ENCODE results near the gene CALHM1.

Gene CALHM1

DNA sequence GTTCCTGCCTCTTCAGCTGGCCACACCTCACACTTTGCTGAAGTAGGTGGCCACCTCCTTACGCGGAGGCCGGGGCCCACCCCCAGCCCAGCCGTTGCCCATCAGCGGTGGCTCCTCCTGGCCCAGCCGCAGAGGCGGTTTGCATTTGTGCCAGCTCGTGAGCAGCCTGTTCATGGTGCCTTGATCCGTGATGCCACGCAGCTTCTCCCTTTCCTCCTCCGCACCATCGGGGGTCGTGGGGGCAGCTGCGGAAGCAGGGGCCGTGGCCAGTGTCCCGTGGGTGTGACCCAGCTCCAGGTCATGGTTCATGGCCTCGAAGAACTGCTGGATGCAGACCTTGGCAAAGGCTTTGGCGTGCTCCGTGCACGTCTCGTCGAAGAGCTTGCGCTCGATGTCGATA, 3.5 kb downstream of the CALHM1 start:
- no peak for DNase-seq (ENCODE audit: low read depth in 2 of 2)

DNA sequence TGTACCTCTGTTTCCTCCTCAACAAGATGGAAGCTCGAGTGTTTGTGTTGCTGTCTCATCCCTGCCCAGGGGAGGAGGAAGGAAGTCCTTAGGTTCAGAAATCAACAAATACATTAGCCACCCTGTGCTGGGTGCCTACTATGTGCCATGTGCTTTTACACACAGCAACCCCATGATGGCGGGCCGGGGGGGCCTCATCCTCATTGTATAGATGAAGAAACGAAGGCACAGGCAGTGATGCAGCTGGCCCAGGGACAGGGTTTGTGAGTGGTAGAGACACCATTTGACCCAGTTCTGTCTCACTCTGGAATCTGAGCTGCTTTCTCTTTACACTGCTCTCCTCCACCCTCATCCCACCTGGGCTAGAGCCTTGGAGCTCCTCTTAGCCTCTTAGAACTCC, 4.7 kb downstream of the CALHM1 start:
- DNase-seq (ENCODE audit: low read depth in 2 of 2): no peak

- DNase-seq (ENCODE audit: low read depth in 2 of 2): no peak
These were observed 6.0 kb downstream of the CALHM1 start for GRCh38 chr10:103452506-103453230.

DNA sequence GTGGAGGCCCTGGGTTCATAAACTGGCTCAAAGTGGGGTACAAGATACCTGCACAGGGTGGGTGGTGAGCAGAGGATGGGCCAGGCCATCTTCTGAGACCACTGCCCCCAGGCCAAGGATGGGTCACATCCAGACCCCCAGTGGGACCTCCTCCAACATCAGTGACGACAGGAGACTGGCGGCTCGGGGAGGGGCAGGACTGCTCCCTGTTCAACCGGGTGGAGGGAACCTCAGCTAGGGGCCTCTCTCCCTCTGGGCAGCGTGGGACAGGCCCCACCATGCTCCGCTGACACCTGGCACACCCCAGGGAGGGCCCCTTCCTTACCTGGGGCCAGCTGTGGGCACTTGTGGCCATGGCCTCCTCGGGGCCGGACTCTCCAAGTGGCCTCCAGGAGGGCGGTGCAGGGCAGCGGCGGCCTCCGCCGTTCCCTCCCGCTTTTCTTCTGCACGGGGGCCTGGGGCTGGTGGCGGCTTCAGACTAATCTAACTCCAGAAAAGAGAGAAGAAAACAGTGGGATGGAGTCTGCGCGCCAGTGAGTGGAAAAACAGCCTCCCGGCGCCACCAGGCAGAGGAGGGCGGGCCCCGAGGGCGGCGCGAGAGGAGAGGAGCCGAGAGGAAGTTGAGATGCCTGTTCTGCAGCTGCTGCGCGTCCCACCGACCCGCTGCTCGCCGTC, 6.7 kb downstream of the CALHM1 start, which contains the start of gene CALHM2:
Gene CALHM2, minus strand, starts transcription at position 540 of the 675 bp plus-strand sequence. CDS start 2,429 bp downstream, outside the sequence.
- DNase-seq (ENCODE audit: low read depth in 2 of 2): peak; percentile 33 to 46

GRCh38 chr10:103451091-103451813, 7.4 kb downstream of the CALHM1 start:
- peak in 1 of 2 donors; percentile 31 for DNase-seq (ENCODE audit: low read depth in 2 of 2)

DNA sequence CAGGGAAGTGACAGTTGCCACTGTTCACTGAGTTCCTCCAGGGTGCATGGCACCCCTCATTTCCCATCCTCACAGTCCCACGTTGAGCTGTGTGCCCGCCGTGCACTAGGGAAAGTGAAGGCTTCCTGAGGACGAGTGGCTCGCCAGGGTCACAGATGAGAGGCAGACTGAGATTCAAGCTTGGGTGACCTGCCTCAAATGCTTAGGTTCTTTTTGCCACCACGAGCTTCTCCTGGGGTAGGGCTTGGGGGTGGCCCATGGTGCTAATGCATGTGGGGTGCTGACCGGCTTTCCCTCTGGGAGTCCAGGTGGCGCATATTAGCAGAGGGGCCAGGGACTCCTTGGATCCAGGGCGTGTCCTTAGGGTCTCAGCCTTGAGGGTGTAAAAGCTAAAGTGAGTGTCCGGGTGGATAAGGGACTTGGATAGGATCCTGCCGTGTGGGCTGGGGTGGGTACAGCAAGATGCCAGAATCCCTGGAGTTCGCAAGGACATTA, 8.5 kb downstream of the CALHM1 start:
- DNase-seq (ENCODE audit: low read depth in 2 of 2): no peak

GRCh38 chr10:103449208-103450144, 9.2 kb downstream of the CALHM1 start:
- no peak for DNase-seq (ENCODE audit: low read depth in 2 of 2)

- DNase-seq (ENCODE audit: low read depth in 2 of 2): no peak
These were observed 10.0 kb downstream of the CALHM1 start for GRCh38 chr10:103448746-103449145.

DNA sequence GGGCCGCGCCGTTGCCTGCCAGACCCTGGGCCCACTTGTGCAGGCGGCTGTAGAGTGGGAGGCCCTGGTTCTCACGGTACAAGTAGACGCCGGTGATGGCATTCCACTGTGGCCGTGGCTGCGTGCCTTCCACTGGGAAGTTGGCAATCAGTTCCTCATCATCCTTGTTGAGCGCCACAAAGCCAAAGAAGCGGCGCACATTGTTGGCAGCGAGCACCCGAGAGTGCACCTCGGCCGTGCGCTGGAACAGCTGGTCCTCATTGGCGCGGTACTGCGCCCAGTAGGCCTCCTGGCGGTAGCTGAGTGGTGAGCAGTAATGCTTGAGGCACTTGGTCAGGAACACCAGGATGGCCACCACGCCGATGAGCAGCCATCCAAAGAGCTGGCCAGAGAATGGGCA, 11.5 kb downstream of the CALHM1 start:
- DNase-seq (ENCODE audit: low read depth in 2 of 2): no peak

DNA sequence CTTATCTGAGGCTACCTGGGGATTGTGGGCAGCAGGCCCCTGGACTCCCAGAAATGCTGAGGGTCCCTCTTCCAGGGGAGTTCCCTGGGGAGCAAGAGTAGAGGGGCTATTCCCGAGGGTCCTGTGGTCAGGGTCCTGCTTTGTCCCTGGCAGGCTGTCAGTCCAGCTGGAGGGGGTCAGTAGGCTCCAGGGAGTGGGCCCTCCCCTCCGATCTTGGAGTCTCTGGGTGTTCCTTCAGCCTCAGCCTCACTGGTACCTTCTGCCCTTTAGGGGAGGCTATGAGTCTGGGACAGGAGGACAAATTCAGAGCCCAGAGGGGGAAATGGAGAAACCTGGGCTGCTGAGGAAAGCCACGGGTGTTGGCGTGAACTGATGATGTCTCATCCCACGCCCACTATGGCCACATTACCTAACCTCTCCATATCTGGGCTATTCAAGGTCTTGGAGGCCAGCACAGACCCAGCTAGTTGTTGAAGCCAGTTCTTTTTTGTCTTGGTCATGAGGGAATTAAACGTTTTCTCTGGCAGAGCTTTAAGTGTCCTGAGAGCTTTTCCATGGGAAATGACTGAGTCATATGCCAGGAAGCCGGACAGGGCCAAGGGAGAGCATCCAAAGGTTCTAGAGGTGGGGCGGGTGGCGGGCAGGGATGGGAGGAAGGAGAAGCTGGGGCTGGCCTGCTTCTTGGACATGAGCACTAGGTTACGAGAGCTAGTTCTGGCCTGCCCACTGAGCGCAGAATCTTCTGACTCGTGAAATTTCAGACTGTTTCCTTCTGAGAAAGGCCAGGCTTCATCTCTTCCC, 12.7 kb downstream of the CALHM1 start:
- no peak for DNase-seq (ENCODE audit: low read depth in 2 of 2)

GRCh38 chr10:103445366-103445765, 13.3 kb downstream of the CALHM1 start:
- DNase-seq (ENCODE audit: low read depth in 2 of 2): no peak

DNA sequence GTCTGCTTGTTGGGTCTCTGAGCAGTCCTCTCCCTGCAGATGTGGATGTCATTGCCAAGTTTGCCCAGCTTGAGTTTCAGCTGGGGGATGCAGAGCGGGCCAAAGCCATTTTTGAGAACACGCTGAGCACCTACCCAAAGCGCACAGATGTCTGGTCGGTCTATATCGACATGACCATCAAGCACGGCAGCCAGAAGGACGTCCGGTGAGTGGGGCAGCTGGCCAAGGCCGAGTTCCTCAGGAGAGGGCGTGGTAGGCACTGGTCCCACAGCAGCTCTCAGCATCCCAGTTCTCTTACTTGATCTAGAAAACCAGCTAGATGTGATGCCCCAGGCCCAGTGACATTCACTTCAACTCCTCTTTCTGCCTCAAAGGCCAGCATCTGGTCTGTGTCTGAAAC, 14.2 kb downstream of the CALHM1 start:
- no peak for DNase-seq (ENCODE audit: low read depth in 2 of 2)

DNA sequence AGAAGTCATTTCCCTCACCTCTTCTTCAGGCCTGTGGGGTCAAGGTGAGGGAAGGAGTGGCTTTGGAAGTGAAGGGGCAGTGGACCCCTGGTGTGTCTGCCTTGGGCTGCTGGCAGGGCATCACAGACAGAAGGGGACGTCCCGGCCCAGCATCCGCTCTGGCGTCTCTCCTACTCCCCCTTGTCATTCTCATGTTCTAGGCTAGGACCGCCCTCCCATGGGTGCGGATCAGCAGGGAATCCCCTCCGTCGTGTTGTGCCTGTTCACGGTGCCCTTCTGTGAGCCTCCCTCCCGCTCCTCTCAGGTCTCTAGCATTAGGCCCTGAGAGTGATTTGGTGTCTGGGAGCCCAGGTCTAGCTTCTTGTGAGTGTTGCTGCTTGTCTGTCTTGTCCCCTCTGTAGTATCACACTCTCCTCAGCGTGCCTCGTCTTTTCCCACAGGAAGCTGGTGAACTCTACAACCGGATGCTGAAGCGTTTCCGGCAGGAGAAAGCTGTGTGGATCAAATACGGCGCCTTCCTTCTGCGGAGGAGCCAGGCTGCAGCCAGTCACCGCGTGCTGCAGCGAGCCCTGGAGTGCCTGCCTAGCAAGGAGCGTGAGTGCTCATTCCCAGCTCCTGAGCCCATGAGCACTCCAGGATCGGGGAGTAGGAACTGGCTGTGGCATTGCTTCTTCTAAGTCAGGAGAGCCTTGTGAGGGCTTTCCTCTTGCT, 15.1 kb downstream of the CALHM1 start:
- DNase-seq (ENCODE audit: low read depth in 2 of 2): no peak

DNA sequence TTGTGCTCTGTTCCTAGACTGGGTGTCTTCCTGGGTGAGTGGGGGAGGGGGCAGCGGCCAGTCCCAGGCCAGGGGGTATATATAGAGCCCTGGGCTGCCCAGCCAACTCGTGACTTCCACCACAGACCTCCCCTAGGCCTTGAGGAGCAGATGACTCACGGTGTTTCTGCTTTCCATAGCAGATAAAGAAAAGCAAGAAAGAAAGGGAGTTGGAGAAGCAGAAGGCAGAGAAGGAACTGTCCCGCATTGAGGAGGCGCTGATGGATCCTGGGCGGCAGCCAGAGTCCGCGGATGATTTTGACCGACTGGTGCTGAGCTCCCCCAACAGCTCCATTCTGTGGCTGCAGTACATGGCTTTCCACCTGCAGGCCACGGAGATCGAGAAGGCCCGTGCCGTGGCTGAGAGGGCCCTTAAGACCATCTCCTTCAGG, 16.7 kb downstream of the CALHM1 start:
- no peak for DNase-seq (ENCODE audit: low read depth in 2 of 2)

- DNase-seq (ENCODE audit: low read depth in 2 of 2): no peak
These were observed 17.1 kb downstream of the CALHM1 start for GRCh38 chr10:103441611-103442010.

GRCh38 chr10:103441206-103441605, 17.5 kb downstream of the CALHM1 start:
- no peak for DNase-seq (ENCODE audit: low read depth in 2 of 2)

GRCh38 chr10:103440416-103440815, 18.3 kb downstream of the CALHM1 start:
- DNase-seq (ENCODE audit: low read depth in 2 of 2): no peak

GRCh38 chr10:103439776-103440175, 18.9 kb downstream of the CALHM1 start:
- no peak for DNase-seq (ENCODE audit: low read depth in 2 of 2)

DNA sequence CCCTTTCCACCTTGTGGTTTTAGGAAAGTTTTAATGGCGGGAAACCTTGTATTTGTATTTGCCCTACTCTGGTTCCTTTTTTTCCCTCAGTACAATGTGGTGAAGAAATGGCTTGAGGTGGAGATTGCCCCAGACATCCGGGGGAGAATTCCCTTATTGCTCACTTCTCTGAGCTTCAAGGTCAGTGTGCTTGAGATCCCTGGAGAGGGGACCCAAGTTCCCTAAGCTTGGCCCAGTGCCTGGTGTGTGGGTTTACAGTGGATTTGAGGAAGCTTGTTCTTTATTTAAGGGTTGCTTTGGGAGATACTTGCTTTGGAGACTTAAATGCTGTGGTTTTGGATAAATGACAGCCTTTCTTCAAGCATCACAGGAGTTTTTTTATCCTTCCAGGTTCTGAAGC, 24.8 kb downstream of the CALHM1 start:
- no peak for DNase-seq (ENCODE audit: low read depth in 2 of 2)

- DNase-seq (ENCODE audit: low read depth in 2 of 2): no peak
These were observed 26.8 kb downstream of the CALHM1 start for GRCh38 chr10:103431902-103432301.

Data from stimulated activated CD4-positive, alpha-beta T cell treated with anti-CD3 and anti-CD28 coated beads, Interleukin-15, amount 100 ng/mL, for 48 hours (primary cell).